B cell (primary cell): Measurements from ENCODE around the gene DENND1A. TPM values are rescaled to one million over a fixed set of nuclear protein-coding genes. Genes with fewer than 3 reads are reported as not detected.

Experiments
- ATAC-seq: fragments of 200-7000 bp; cut with Tn5 transposase; one replicate; pipeline ENCODE4 v1.10.0; 2021; ENCODE audit warnings: low read depth, mild to moderate bottlenecking, moderate number of reproducible peaks, moderate library complexity
- CTCF ChIA-PET: fragments of 350-600 bp; sonication (Branson Sonifier 250); formaldehyde crosslinking; loops from one replicate; lab custom pipeline; 2021; ENCODE audit warnings: antibody characterized with exemption, inconsistent platforms; lab: Charles Lee
- POLR2A ChIA-PET: fragments of 350-600 bp; sonication (Branson Sonifier 250); formaldehyde crosslinking; loops from one replicate; lab custom pipeline; 2021; ENCODE audit warnings: antibody characterized with exemption; lab: Charles Lee
- DNase-seq: peaks from one replicate; pipeline ENCODE4 v3.0.0; 2013
- H2AFZ ChIP-seq: 2 replicates; pipeline ENCODE4 v1.6.1; 2012; ENCODE audit warnings: mild to moderate bottlenecking, low read depth, low read length; ENCODE audit not compliant: insufficient read depth, poor library complexity, severe bottlenecking
- H3K27ac ChIP-seq, 2 donors: 1 replicate in 1 of 2; 2 replicates in 1 of 2; pipeline ENCODE4 v1.5.1; 2012 to 2013; ENCODE audit warnings: low read length in 2 of 2, mild to moderate bottlenecking in 2 of 2, moderate library complexity in 1 of 2
- H3K27me3 ChIP-seq, 4 experiments: fragments of 200-600 bp in 1 of 4; sonication (generic) in 1 of 4; replicated peaks in 1 of 4; 1 replicate in 2 of 4; 2 replicates in 2 of 4; pipeline versions ENCODE4 v1.6.1 to v1.7.0; 2013 to 2016; ENCODE audit warnings: low read length in 3 of 4, mild to moderate bottlenecking in 2 of 4, mixed read lengths in 1 of 4, moderate library complexity in 1 of 4; ENCODE audit not compliant: insufficient read depth in 4 of 4, control insufficient read depth in 3 of 4; ENCODE audit errors: control extremely low read depth in 1 of 4
- H3K36me3 ChIP-seq, 2 experiments: replicated peaks in 1 of 2; 1 replicate in 1 of 2; 2 replicates in 1 of 2; pipeline versions ENCODE4 v1.6.1 to v1.7.1; 2013; ENCODE audit warnings: low read length in 1 of 2; ENCODE audit not compliant: insufficient read depth in 2 of 2, control insufficient read depth in 1 of 2; ENCODE audit errors: control extremely low read depth in 1 of 2, extremely low read depth in 1 of 2
- H3K4me1 ChIP-seq, 2 donors: fragments of 200-600 bp in 1 of 2; sonication (generic) in 1 of 2; 1 replicate in 1 of 2; 2 replicates in 1 of 2; pipeline versions ENCODE4 v1.5.1 to v1.6.1; 2013 to 2017; ENCODE audit warnings: low read length in 2 of 2; ENCODE audit not compliant: control insufficient read depth in 2 of 2, insufficient read depth in 2 of 2
- H3K4me2 ChIP-seq: replicated peaks from 2 replicates; pipeline ENCODE3; 2012; ENCODE audit warnings: mild to moderate bottlenecking, low read depth, low read length; ENCODE audit not compliant: poor library complexity, severe bottlenecking
- H3K4me3 ChIP-seq, 5 experiments: fragments of 200-600 bp in 1 of 5; sonication (generic) in 1 of 5; 1 replicate in 3 of 5; 2 replicates in 2 of 5; pipeline versions ENCODE4 v1.5.1 to v1.7.0; 2011 to 2016; ENCODE audit warnings: low read length in 4 of 5, mild to moderate bottlenecking in 4 of 5, low read depth in 2 of 5, control low read depth in 1 of 5, moderate library complexity in 1 of 5; ENCODE audit not compliant: insufficient read depth in 1 of 5; ENCODE audit errors: control extremely low read depth in 1 of 5, extremely low read depth in 1 of 5
- H3K79me2 ChIP-seq: fragments of 200-600 bp; sonication (generic); one replicate; pipeline ENCODE4 v1.6.0; 2016; ENCODE audit warnings: low read length; ENCODE audit not compliant: control insufficient read depth, insufficient read depth
- H3K9ac ChIP-seq: fragments of 200-600 bp; sonication (generic); 2 replicates; pipeline ENCODE4 v1.6.1; 2017; ENCODE audit warnings: mild to moderate bottlenecking, low read length, moderate library complexity
- H3K9me3 ChIP-seq, 3 donors: one replicate each; pipeline versions ENCODE4 v1.6.1 to v1.7.1; 2013; ENCODE audit warnings: low read length in 2 of 3; ENCODE audit not compliant: control insufficient read depth in 2 of 3, insufficient read depth in 1 of 3; ENCODE audit errors: control extremely low read depth in 1 of 3
- H4K20me1 ChIP-seq: 2 replicates; pipeline ENCODE4 v1.6.0; 2012; ENCODE audit warnings: mild to moderate bottlenecking, low read length; ENCODE audit not compliant: insufficient read depth, control insufficient read depth, poor library complexity, severe bottlenecking
- H3K27ac Mint-ChIP-seq: one replicate; pipeline ENCODE4 v1.8.0; 2021; ENCODE audit warnings: mixed read lengths
- H3K27me3 Mint-ChIP-seq: one replicate; pipeline ENCODE4 v1.8.0; 2021; ENCODE audit warnings: mixed read lengths
- H3K4me1 Mint-ChIP-seq: one replicate; pipeline ENCODE4 v1.8.0; 2021; ENCODE audit warnings: mixed read lengths
- H3K4me3 Mint-ChIP-seq: one replicate; pipeline ENCODE4 v1.8.0; 2021; ENCODE audit warnings: mixed read lengths
- H3K9me3 Mint-ChIP-seq: one replicate; pipeline ENCODE4 v1.8.0; 2022; ENCODE audit warnings: mixed read lengths; ENCODE audit not compliant: insufficient read depth
- CTCF ChIP-seq: fragments of 200-600 bp; IDR thresholded peaks from one replicate; pipeline ENCODE4 v1.8.0; 2022; ENCODE audit warnings: antibody characterized with exemption, mild to moderate bottlenecking
- EZH2 ChIP-seq: IDR thresholded peaks from 2 replicates; pipeline ENCODE4 v1.6.1; 2012; ENCODE audit warnings: borderline replicate concordance, low read depth, mild to moderate bottlenecking, moderate library complexity, low read length; ENCODE audit not compliant: insufficient read depth, poor library complexity, severe bottlenecking
- WGBS: methylation state at CpG from one replicate; pipeline ENCODE4 v1.1.5; 2013; ENCODE audit warnings: missing lambda C conversion rate; ENCODE audit not compliant: insufficient coverage; 5-methylcytosine and 5-hydroxymethylcytosine counted together
- intact Hi-C: fragments of 100-400 bp; cut with micrococcal nuclease; formaldehyde crosslinking; loops from one replicate; pipeline ENCODE4 v1.10.0; 2022
- polyA plus RNA-seq: library from polyadenylated mRNA; depleted of rRNA; stranded (reverse); fragments of >200 nt; gene quantifications from 2 replicates; pipeline ENCODE4 v1.2.3, GENCODE V29; 2012
- total RNA-seq, 2 donors: library from RNA; stranded (reverse); fragments of 120-200 nt in 1 of 2; gene quantifications; 1 replicate in 1 of 2; 2 replicates in 1 of 2; pipeline versions ENCODE4 v1.2.3 to v1.2.4, GENCODE V29; 2013 to 2022

The DENND1A gene
- total and polyA plus RNA-seq, 2 donors (not counting 1 experiment from before 2014, with no cell fraction given), result 10.8 to 26.0 TPM

- Histone ChIP-seq H3K27ac (no peak overlapping the region), H3K4me1 (no peaks in the 10 kb centered on the region), H3K9me3 (no peaks in the 10 kb centered on the region), H3K79me2 (no peaks in the 10 kb centered on the region), H3K4me3 (no peak overlapping the region), H2AFZ (no peak overlapping the region), H3K27me3 (no peaks in the 10 kb centered on the region), H3K4me2 (no peak overlapping the region), H3K36me3 (no peaks in the 10 kb centered on the region), H4K20me1 (no peaks in the 10 kb centered on the region), H3K9ac (no peak overlapping the region)
- POLR2A ChIA-PET, result no interaction called here
- TF ChIP-seq EZH2 (no peak), CTCF (no peak)
- Mint-ChIP-seq H3K4me3 (no peak overlapping the region), H3K27me3 (no peaks in the 10 kb centered on the region), H3K27ac (no peak overlapping the region), H3K9me3 (no peaks in the 10 kb centered on the region), H3K4me1 (no peaks in the 10 kb centered on the region)
- DNase-seq (no peak), ATAC-seq (no peak)
- intact Hi-C loops, result no loop called here
- CTCF ChIA-PET, result interaction anchor here (1.0 kb wide), 1 partner anchor 10 kb away, joined by 3 read pairs; no protein-coding TSS in a partner anchor
- WGBS, result 100% methylated on average over 4 of the region's 4 CpGs
Measured at GRCh38 chr9:123763910-123764588, 165.9 kb downstream of the DENND1A start.

GRCh38 chr9:123761905-123762605 is 167.9 kb downstream of the DENND1A start:
- Mint-ChIP-seq H3K27me3 (no peaks in the 10 kb centered on the region), H3K9me3 (no peaks in the 10 kb centered on the region), H3K4me1 (no peaks in the 10 kb centered on the region), H3K27ac (no peak overlapping the region), H3K4me3 (no peak overlapping the region)
- POLR2A ChIA-PET, result no interaction called here
- no peaks in the 10 kb centered on the region for H3K9me3 ChIP-seq
- DNase-seq (no peak), ATAC-seq (no peak)
- H3K4me2 ChIP-seq, result no peak overlapping the region
- intact Hi-C loops, result no loop called here
- no peak overlapping the region for H3K9ac ChIP-seq
- H3K36me3 ChIP-seq, result peaks cover 0 to 7% of the 10 kb centered on the region in 2 experiments
- H3K27ac ChIP-seq, result no peak overlapping the region
- H3K79me2 ChIP-seq, result no peaks in the 10 kb centered on the region
- no peak overlapping the region for H3K4me3 ChIP-seq
- TF ChIP-seq CTCF (no peak), EZH2 (no peak)
- no peaks in the 10 kb centered on the region for H3K4me1 ChIP-seq
- CTCF ChIA-PET, result interaction anchor here (1.1 kb wide), 1 partner anchor 12 kb away, joined by 3 read pairs; no protein-coding TSS in a partner anchor
- 100% methylated on average over 1 of the region's 4 CpGs for WGBS
- no peak overlapping the region for H2AFZ ChIP-seq
- no peaks in the 10 kb centered on the region for H3K27me3 ChIP-seq
- H4K20me1 ChIP-seq, result no peaks in the 10 kb centered on the region
